ENCODE measurements around the gene PAK1IP1.
"Not testable (repeated sequence)": the region's sequence is repeated elsewhere in the genome, so short reads cannot be mapped to it uniquely, and the experiment has no call there.

PAK1IP1 gene

DNA sequence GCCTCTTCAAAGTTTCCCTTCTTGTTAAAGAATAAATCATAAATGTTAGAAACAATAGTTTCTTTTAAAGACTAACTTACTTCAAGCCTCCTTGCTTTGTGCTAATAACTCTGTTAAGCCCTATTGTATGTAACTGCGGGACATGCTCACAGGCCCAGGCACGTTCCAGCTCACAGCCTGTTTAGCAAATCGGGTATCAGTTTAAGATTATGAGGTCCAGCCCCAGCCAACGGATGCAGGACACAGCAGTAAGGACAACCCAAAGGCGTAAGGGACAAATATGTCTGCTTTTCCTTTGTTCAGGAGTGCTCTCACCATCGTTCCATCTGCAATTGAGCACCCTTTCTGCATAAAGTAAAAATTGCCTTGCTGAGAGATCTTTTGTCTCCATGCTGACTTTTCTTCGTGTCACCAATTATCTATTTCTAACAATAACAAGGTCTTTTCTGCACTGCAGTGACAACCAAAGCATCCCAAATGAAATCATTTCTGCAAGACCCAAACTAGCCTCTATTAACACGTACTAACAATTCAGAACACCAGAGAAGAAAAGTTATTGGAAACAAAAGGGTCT is 1.7 kb upstream of the PAK1IP1 start:
- DNase-seq, result no peak

- DNase-seq, result no peak
These were observed 400 bp downstream of the PAK1IP1 start for GRCh38 chr6:10695086-10695657.

- DNase-seq, result no peak
These were observed 1.9 kb downstream of the PAK1IP1 start for GRCh38 chr6:10696655-10697054.

GRCh38 chr6:10713962-10714361 is 19.2 kb downstream of the PAK1IP1 start:
- no peak for DNase-seq

DNA sequence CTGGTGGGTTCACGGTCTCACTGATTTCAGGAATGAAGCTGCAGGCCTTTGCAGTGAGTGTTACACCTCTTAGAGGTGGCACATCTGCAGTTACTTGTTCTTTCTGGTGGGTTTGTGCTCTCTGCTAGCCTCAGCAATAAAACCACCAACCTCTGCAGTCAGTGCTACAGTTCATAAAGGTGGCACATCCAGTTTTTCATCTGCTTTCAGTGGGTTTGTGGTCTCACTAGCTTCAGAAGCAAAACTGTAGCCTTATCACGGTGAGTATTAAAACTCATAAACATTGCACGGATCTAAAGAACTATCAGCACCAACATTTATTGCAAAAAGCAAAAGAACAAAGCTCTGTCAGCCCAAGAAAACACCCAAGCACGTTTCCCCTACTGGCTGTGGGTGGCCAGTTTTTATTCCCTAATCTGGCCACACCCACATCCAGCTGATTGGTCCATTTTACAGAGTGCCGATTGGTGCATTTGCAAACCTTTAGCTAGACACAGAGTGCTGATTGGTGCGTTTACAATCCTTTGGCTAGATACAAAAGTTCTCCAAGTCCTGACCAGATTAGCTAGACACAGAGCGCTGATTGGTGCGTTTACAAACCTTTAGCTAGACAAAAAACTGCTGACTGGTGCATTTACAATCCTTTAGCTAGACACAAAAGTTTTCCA is 24.7 kb downstream of the PAK1IP1 start:
- DNase-seq, result peak; percentile 12 to 29

DNA sequence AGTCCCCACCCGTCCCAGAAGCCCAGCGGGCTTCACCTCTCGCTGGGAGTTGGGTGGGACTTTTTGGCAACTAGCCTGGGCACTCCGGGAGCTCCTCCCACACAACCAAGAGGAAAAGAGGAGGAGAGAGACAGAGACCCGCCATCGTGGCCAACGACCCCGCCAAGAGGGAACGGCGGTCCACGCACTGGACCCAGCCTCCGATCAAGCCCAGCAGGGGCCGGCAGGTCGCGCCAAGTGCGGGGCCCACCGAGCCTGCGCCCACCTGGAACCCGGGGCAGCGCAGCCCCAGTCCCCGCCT is 25.1 kb downstream of the PAK1IP1 start:
- no peak for DNase-seq

GRCh38 chr6:10720265-10720959 is 25.6 kb downstream of the PAK1IP1 start:
- DNase-seq, result peak; percentile 40 to 47

GRCh38 chr6:10720960-10721849 is 26.4 kb downstream of the PAK1IP1 start:
- not testable (repeated sequence) for DNase-seq

DNA sequence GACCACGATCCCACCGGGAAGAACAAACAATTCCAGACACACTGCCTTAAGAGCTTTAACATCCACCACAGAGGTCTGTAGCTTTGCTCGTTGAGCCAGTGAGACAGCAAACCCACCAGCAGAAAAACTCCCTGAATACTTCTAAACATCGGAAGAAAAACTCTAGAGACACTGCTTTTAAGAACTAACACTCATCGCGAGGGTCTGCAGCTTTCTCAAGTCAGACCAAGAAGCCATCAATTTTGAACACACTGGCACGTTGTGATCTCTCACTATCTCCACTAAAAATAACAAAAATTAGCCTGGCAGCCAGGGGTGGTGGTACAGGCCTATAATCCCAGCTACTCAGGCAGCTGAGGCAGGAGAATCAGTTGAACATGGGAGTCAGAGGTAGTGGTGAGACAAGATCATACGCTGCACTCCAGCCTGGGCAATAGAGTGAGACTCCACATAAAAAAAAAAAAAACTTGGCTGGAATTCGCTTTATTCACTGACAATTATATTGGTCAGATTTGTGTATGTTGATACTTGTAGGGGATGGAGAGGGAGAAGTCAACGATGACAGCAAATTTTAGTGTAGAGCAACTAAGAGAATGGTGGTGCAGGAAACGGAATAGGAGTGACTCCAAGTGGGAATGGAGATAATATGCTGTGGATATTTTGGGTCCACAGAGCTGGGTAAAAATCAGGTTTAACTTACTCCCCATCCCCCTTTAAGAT is 27.2 kb downstream of the PAK1IP1 start:
- DNase-seq, result no peak

GRCh38 chr6:10722570-10722819 is 27.7 kb downstream of the PAK1IP1 start:
- DNase-seq, result no peak

DNA sequence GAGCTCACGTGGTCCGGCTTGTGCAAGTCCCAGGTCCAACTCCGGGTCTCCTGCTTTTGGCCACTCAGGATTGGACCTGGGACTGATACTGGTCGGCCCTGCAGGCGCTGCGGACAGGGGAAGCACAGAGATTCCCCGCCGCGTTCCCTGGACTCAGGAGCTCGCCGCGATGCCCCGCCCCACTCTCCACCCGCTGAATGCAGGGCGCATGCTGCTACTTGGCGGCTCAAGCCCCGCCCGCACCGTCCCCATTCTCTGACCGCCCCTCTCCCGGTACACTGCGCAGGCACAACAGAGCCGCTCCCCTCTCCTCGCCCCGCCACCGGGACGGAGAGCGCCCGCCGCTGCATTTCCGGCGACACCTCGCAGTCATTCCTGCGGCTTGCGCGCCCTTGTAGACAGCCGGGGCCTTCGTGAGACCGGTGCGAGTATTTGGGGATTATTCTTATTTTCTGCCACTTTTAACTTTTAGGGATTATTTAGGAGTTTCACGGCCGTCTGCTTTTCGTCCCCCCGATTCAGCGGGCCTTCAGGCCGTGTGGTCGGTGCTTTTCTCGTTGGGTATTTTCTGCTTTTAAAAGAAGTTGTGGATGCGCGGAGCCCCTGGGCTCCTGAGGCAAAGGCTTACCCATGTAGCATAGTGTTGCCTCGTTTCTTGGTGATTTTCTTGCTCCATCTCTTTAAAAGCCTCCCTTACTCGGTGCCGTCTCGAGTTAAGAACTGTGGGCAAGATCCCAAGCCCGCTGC is 28.2 kb downstream of the PAK1IP1 start, which contains the start of gene TMEM14C:
TMEM14C (plus strand) TSS at position 251 of the 747 bp plus-strand sequence. CDS start 1,544 bp downstream, outside the sequence.
- peak; percentile 75 to 80 for DNase-seq

GRCh38 chr6:10723567-10723881 is 28.8 kb downstream of the PAK1IP1 start:
- DNase-seq, result no peak

- DNase-seq, result no peak
These were observed 30.3 kb downstream of the PAK1IP1 start for GRCh38 chr6:10725044-10725443.

DNA sequence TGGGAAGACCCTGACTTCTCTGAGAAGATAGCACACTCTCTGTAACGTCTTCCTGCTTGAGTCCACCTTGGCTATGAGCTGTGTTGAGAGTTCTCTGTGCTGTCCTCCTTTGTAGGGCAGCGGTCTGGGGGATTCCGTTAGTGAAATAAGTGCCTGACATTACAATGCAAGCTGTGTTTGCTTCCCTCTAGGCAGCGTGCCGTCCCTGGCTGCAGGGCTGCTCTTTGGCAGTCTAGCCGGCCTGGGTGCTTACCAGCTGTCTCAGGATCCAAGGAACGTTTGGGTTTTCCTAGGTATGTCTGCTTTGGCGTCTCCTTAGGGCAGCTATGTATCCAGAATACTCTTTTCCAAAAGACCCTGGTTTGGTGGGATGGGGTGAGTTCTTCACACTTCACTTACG is 30.9 kb downstream of the PAK1IP1 start:
- no peak for DNase-seq

DNA sequence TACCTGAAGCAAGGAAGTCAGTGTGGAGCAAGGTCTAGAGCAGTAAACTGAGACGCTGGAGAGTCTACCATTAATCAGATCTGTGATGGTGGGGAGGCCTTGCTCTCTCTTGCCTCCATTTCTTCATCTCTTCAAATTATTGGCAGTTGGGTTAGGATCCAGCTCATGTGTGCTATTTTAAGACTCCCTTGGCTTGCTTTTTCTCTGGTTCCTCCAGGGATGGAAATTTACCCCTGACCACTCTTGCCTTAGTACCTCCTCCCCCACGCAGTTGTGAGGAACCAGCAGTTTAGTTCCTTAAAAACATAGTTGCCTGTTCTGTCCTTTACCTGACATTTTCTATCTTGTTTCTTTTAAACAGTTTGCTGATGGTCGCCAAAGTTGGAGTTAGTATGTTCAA is 35.5 kb downstream of the PAK1IP1 start:
- no peak for DNase-seq

DNA sequence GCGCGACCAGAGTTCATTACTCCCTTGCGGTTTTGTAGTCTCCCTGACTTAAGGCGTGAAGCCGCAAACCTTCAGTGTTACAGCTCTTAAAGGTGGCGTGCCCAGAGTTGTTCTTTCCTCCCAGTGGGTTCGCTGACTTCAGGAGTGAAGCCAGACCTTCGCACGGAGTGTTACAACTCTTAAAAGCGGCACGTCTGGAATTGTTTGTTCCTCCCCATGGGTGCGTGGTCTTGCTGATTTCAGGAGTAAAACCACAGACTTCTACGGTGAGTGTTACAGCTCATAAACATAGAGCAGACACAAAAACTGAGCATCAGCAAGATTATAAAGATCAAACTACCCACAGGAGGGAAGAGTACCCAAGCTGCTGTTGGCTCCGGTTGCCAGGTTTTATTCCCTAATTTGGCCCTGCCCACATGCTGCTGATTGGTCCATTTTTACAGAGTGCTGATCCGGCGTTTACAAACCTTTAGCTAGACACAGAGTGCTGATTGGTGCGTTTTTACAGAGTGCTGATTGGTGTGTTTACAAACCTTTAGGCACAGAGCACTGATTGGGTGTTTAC is 38.5 kb downstream of the PAK1IP1 start:
- no peak for DNase-seq

DNA sequence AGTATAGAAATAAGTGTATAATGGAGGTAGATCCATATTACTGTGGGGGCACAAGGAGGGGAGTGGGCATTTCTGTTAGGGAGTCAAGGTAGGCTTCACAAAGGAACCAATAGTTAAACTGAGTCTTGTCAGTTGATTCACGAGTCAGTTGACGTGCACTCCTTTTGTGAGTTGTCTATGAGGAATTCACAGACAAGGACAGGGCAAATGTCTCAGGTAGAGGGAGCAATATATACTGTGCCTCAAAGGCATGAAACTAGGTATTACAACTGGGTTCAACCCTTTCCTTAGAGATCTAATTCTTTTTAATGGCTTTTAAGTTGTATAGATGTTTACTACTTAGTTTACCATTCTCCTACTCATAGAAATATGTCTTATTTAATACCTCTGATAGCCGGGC is 39.1 kb downstream of the PAK1IP1 start:
- DNase-seq, result no peak

GRCh38 chr6:10736731-10737130 is 42.0 kb downstream of the PAK1IP1 start:
- DNase-seq, result no peak

- no peak for DNase-seq
These were observed 45.3 kb downstream of the PAK1IP1 start for GRCh38 chr6:10740061-10740460.

GRCh38 chr6:10741643-10742042 is 46.9 kb downstream of the PAK1IP1 start:
- DNase-seq, result not testable (repeated sequence)

DNA sequence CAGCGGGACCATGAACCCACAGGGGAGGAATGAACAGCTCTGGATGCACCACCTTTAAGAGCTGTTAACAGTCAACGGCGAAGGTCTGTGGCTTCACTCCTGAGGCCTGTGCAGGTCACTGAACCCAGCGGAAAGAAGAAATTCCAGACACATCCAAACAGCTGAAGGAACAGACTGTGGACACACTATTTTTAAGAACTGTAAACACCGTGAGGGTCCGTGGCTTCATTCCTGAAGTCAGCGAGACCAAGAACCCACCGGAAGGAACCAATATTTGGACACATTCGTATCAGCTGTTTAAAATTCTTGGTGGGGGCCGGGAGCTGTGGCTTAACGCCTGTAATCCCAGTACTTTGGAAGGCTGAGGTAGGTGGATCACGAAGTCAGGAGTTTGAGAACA is 47.5 kb downstream of the PAK1IP1 start:
- no peak for DNase-seq

- DNase-seq, result no peak
These were observed 48.7 kb downstream of the PAK1IP1 start for GRCh38 chr6:10743515-10743914.

Measured in activated CD4-positive, alpha-beta T cell treated with anti-CD3 and anti-CD28 coated beads for 4 hours (primary cell).